ENCODE measurements around the gene DISP3.
"Not testable (repeated sequence)": the region's sequence is repeated elsewhere in the genome, so short reads cannot be mapped to it uniquely, and the experiment has no call there.

DISP3 gene

GRCh38 chr1:11578004-11578403, 99.0 kb downstream of the DISP3 start:
- Histone ChIP-seq H3K36me3 (no peaks in the 10 kb centered on the region), H3K4me3 (ENCODE audit: low read depth, low read length) (no peak overlapping the region), H3K4me1 (no peaks in the 10 kb centered on the region; the same call in 1 of the 2 replicates), H3K9me3 (no peaks in the 10 kb centered on the region), H3K27me3 (no peaks in the 10 kb centered on the region)
- TF ChIP-seq CTCF (IDR thresholded peaks at IDR 0.05; ENCODE audit: low read depth, low read length) = no peak
- DNase-seq = no peak

DNA sequence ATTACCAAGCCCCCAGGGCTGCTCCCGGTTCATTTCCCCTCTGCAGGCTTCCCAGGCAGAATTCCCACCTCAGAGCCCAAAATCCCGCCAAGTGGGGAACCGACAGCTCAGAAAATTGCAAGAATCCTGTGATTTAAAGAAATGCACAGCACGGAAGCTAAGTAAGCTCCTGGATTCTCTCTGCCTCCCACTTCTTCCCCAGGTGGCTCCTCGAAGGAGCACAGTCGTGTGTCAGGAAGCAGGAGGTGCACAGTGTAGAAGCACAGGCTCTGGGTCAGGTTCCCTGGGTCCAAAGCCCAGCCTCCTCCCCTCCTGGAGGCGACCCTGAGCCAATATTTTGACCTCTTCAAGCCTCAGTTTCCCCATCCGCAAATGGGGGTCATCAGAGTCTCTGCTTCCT, 100.6 kb downstream of the DISP3 start:
- H3K4me1 ChIP-seq = no peaks in the 10 kb centered on the region; the same call in 1 of the 2 replicates
- no peak for TF ChIP-seq CTCF (IDR thresholded peaks at IDR 0.05; ENCODE audit: low read depth, low read length)
- DNase-seq = no peak
- no peaks in the 10 kb centered on the region for H3K27me3 ChIP-seq
- no peaks in the 10 kb centered on the region for H3K36me3 ChIP-seq
- no peak overlapping the region for H3K4me3 ChIP-seq (ENCODE audit: low read depth, low read length)
- H3K9me3 ChIP-seq = no peaks in the 10 kb centered on the region

DNA sequence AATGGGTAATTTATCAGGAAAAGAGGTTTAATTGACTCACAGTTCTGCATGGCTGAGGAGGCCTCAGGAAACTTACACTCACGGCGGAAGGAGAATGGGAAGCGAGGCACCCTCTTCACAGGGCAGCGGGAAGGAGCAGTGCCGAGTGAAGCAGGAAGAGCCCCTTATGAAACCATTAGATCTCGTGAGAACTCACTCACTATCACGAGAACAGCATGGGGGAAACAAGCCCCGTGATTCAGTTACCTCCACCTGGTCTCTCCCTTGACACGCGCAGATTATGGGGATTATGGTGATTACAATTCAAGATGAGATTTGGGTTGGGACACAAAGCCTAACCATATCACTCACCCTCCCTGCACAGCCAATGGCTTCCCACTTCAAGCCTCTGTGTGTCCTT, 101.1 kb downstream of the DISP3 start:
- not testable (repeated sequence) for H3K36me3 ChIP-seq; H3K4me1 ChIP-seq; H3K27me3 ChIP-seq; H3K9me3 ChIP-seq; H3K4me3 ChIP-seq (ENCODE audit: low read depth, low read length); DNase-seq

- H3K4me3 ChIP-seq (ENCODE audit: low read depth, low read length) = no peak overlapping the region
- TF ChIP-seq CTCF (IDR thresholded peaks at IDR 0.05; ENCODE audit: low read depth, low read length) = no peak
- DNase-seq = no peak
- no peaks in the 10 kb centered on the region for H3K36me3 ChIP-seq
- H3K4me1 ChIP-seq = no peaks in the 10 kb centered on the region; the same call in 1 of the 2 replicates
- H3K27me3 ChIP-seq = no peaks in the 10 kb centered on the region
- no peaks in the 10 kb centered on the region for H3K9me3 ChIP-seq
Observed at GRCh38 chr1:11581445-11581991, 102.6 kb downstream of the DISP3 start.

DNA sequence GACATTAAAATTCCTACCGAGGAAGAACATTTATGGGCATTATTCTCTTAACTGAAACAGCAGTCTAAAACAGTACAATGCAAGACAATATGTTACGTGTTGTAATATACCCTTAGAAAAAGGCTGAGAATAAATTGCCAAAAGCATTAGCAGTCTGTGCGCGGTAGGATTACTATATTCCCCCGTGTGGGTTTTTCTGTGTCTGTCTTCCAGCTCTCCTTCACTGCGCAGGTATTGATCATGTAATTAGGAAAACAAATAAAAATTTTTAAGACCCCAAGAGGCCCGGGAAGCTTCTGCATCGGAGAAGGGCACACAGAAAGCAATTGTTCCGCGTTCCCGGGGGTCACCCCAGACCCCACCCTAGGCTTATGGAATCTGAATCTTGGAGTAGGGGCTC, 106.4 kb downstream of the DISP3 start:
- Histone ChIP-seq H3K4me1 (no peaks in the 10 kb centered on the region), H3K36me3 (no peaks in the 10 kb centered on the region), H3K27me3 (no peaks in the 10 kb centered on the region), H3K4me3 (ENCODE audit: low read depth, low read length) (no peak overlapping the region), H3K9me3 (no peaks in the 10 kb centered on the region)
- DNase-seq = no peak
- TF ChIP-seq CTCF (IDR thresholded peaks at IDR 0.05; ENCODE audit: low read depth, low read length) = no peak
